Vagina (tissue), 2 donors: ENCODE data around the gene TRIM59. TPM values are rescaled to one million over a fixed set of nuclear protein-coding genes. Genes with fewer than 3 reads are reported as not detected.

Experiments used
- DNase-seq, 2 donors: peaks; one replicate each; pipeline ENCODE4 v3.0.0-alpha.2; 2017; ENCODE audit errors: extremely low spot score in 2 of 2
- H3K27ac ChIP-seq: fragments of 200-600 bp; sonication (generic); one replicate; pipeline ENCODE4 v1.5.1; 2019
- H3K27me3 ChIP-seq: fragments of 200-600 bp; sonication (generic); one replicate; pipeline ENCODE4 v1.5.1; 2019
- H3K36me3 ChIP-seq, 2 donors: fragments of 200-600 bp; sonication (generic); one replicate each; pipeline ENCODE4 v1.5.1; 2017 to 2019
- H3K4me1 ChIP-seq: fragments of 200-600 bp; sonication (generic); one replicate; pipeline ENCODE4 v1.5.1; 2019
- H3K4me3 ChIP-seq, 2 donors: fragments of 200-600 bp; sonication (generic); 1 replicate in 1 of 2; 2 replicates in 1 of 2; pipeline ENCODE4 v1.5.1; 2016 to 2019
- H3K9me3 ChIP-seq: fragments of 200-600 bp; sonication (generic); one replicate; pipeline ENCODE4 v1.5.1; 2019
- CTCF ChIP-seq, 3 experiments: fragments of 450-650 bp in 2 of 3; fragments of 200-600 bp in 1 of 3; sonication (generic) in 1 of 3; IDR thresholded peaks; one replicate each; pipeline ENCODE4 v1.5.1; 2017 to 2019; ENCODE audit warnings: antibody characterized with exemption in 3 of 3, mild to moderate bottlenecking in 2 of 3, moderate library complexity in 2 of 3
- POLR2A ChIP-seq, 2 donors: fragments of 450-650 bp; IDR thresholded peaks; one replicate each; pipeline ENCODE4 v1.6.1; 2017; ENCODE audit warnings: antibody characterized with exemption in 2 of 2, mild to moderate bottlenecking in 2 of 2, moderate library complexity in 2 of 2
- POLR2AphosphoS5 ChIP-seq, 2 donors: sonication (generic); formaldehyde crosslinking; IDR thresholded peaks; one replicate each; pipeline ENCODE4 v1.9.0; 2017; ENCODE audit warnings: antibody characterized with exemption in 2 of 2, mild to moderate bottlenecking in 2 of 2, low read depth in 1 of 2; ENCODE audit not compliant: insufficient read depth in 1 of 2
- intact Hi-C: fragments of 100-400 bp; cut with DNase I; formaldehyde crosslinking; loops from one replicate; pipeline ENCODE4 v1.15.1; 2023
- total RNA-seq: library from RNA; depleted of rRNA; stranded (reverse); fragments of >200 nt; gene quantifications from one replicate; pipeline ENCODE4 v1.2.3, GENCODE V29; 2016

The TRIM59 gene
- total RNA-seq, 1 donor from 2014 or later: 6.1 TPM

DNA sequence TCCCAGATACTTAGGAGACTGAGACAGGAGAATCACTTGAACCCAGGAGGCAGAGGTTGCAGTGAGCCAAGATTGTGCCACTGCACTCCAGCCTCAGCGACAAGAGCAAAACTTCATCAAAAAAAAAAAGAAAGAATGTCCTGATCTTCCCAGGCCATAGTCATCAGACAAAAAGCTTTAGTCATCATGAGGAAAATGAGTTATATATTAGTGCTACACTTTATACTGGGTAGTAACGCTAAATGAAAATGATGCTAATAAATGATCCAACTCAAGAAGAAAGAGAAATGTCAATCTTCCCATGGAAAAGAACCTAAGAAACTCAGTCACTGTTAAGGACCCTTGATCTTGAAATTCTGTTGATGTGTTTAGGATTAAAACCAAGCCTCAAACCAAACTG, 26.3 kb upstream of the TRIM59 start:
- intact Hi-C loops: no loop called here

GRCh38 chr3:160475153-160475552, 25.6 kb upstream of the TRIM59 start:
- DNase-seq: no peak
- H3K4me1 ChIP-seq: no peaks in the 10 kb centered on the region
- no peaks in the 10 kb centered on the region for H3K9me3 ChIP-seq
- H3K27ac ChIP-seq: no peak overlapping the region
- intact Hi-C loops: no loop called here
- H3K36me3 ChIP-seq: no peaks in the 10 kb centered on the region
- no peaks in the 10 kb centered on the region for H3K27me3 ChIP-seq
- no peak for TF ChIP-seq CTCF (IDR thresholded peaks at IDR 0.05)
- no peak for TF ChIP-seq POLR2A (IDR thresholded peaks at IDR 0.05)
- TF ChIP-seq POLR2AphosphoS5 (IDR thresholded peaks at IDR 0.05; ENCODE audit: insufficient read depth in 1 of 2, low read depth in 1 of 2): no peak
- H3K4me3 ChIP-seq: no peak overlapping the region

More for the DNA sequence above, 26.3 kb upstream of the TRIM59 start:
- H3K4me1 ChIP-seq: no peaks in the 10 kb centered on the region
- no peak overlapping the region for H3K27ac ChIP-seq
- no peak overlapping the region for H3K4me3 ChIP-seq
- no peak for DNase-seq
- no peaks in the 10 kb centered on the region for H3K9me3 ChIP-seq
- TF ChIP-seq CTCF (IDR thresholded peaks at IDR 0.05): no peak
- no peak for TF ChIP-seq POLR2AphosphoS5 (IDR thresholded peaks at IDR 0.05; ENCODE audit: insufficient read depth in 1 of 2, low read depth in 1 of 2)
- TF ChIP-seq POLR2A (IDR thresholded peaks at IDR 0.05): no peak
- no peaks in the 10 kb centered on the region for H3K27me3 ChIP-seq
- H3K36me3 ChIP-seq: no peaks in the 10 kb centered on the region

- no peak overlapping the region for H3K4me3 ChIP-seq
- no peak overlapping the region for H3K27ac ChIP-seq
- no peaks in the 10 kb centered on the region for H3K9me3 ChIP-seq
- no peaks in the 10 kb centered on the region for H3K36me3 ChIP-seq
- intact Hi-C loops: no loop called here
- TF ChIP-seq CTCF (IDR thresholded peaks at IDR 0.05): no peak
- no peak for TF ChIP-seq POLR2A (IDR thresholded peaks at IDR 0.05)
- H3K4me1 ChIP-seq: no peaks in the 10 kb centered on the region
- DNase-seq: no peak
- no peaks in the 10 kb centered on the region for H3K27me3 ChIP-seq
Observed at GRCh38 chr3:160474416-160474838, 24.8 kb upstream of the TRIM59 start.

DNA sequence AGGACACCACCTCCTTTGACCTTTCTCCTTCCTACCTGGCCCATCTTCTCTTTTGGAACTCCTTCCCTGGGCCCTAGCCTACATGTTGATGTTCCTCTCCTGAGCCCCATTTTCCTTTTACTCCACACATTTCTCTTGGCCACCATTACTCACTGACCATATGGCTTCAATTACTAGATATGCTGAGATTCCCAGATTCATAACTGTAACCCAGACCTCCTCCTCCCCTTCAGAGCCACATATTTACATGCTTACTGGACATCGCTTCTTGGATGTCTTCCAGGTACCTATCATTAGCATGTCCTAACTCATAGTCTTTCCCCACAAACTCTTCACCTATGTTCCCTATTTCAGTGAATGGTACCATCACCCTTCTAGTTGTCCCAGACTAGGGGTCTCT, 24.4 kb upstream of the TRIM59 start:
- no peak overlapping the region for H3K4me3 ChIP-seq
- H3K4me1 ChIP-seq: no peaks in the 10 kb centered on the region
- no peaks in the 10 kb centered on the region for H3K27me3 ChIP-seq
- H3K27ac ChIP-seq: no peak overlapping the region
- intact Hi-C loops: no loop called here
- no peaks in the 10 kb centered on the region for H3K36me3 ChIP-seq
- DNase-seq: no peak
- no peaks in the 10 kb centered on the region for H3K9me3 ChIP-seq
- TF ChIP-seq POLR2A (IDR thresholded peaks at IDR 0.05) (no peak), CTCF (IDR thresholded peaks at IDR 0.05) (no peak), POLR2AphosphoS5 (IDR thresholded peaks at IDR 0.05; ENCODE audit: insufficient read depth in 1 of 2, low read depth in 1 of 2) (no peak)

DNA sequence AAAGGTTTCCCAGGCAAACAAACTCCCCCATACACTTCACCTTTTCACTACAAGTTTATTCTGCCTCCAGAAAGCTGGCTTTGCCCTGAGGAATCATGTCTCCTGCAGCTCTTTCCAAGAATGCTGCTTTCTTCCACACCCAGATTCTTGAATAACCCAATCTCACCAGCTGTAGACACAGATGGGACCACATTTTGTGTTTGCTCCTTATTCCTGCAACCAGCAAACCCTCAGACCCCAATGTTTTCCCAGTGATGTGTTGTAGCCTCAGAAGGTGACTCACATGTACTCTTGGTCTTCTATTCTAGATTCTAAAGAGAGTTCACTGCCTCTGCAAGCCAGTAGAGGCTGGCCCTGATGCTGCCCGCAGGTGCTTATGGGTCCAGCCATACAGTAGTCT, 23.6 kb upstream of the TRIM59 start:
- no peaks in the 10 kb centered on the region for H3K9me3 ChIP-seq
- H3K27ac ChIP-seq: no peak overlapping the region
- no peak for DNase-seq
- no peaks in the 10 kb centered on the region for H3K4me1 ChIP-seq
- no peak overlapping the region for H3K4me3 ChIP-seq
- TF ChIP-seq POLR2AphosphoS5 (IDR thresholded peaks at IDR 0.05; ENCODE audit: insufficient read depth in 1 of 2, low read depth in 1 of 2) (no peak), POLR2A (IDR thresholded peaks at IDR 0.05) (no peak), CTCF (IDR thresholded peaks at IDR 0.05) (no peak)
- no peaks in the 10 kb centered on the region for H3K27me3 ChIP-seq
- H3K36me3 ChIP-seq: no peaks in the 10 kb centered on the region
- intact Hi-C loops: no loop called here
